SJCRH30 (cell line): ENCODE data around the gene CLIP3. TPM values are rescaled to one million over a fixed set of nuclear protein-coding genes. Genes with fewer than 3 reads are reported as not detected.

Source experiments
- DNase-seq, 2 experiments: peaks; one replicate each; pipeline ENCODE4 v3.0.0-alpha.2; 2015 to 2020
- H3K27ac ChIP-seq: fragments of 250-450 bp; sonication (Bioruptor Pico); 2 replicates; pipeline ENCODE4 v1.5.1; 2020; ENCODE audit warnings: mild to moderate bottlenecking, moderate library complexity
- H3K27me3 ChIP-seq: fragments of 250-450 bp; sonication (Bioruptor Pico); 2 replicates; pipeline ENCODE4 v1.5.1; 2020; ENCODE audit warnings: mild to moderate bottlenecking, moderate library complexity
- H3K36me3 ChIP-seq: fragments of 250-450 bp; sonication (Bioruptor Pico); 2 replicates; pipeline ENCODE4 v1.5.1; 2020; ENCODE audit warnings: mild to moderate bottlenecking, moderate library complexity
- H3K4me1 ChIP-seq: fragments of 250-450 bp; sonication (Bioruptor Pico); 2 replicates; pipeline ENCODE4 v1.5.1; 2020; ENCODE audit warnings: mild to moderate bottlenecking, moderate library complexity
- H3K4me3 ChIP-seq: fragments of 250-450 bp; sonication (Bioruptor Pico); 2 replicates; pipeline ENCODE4 v1.5.1; 2020; ENCODE audit warnings: mild to moderate bottlenecking, moderate library complexity
- H3K9me3 ChIP-seq: fragments of 250-450 bp; sonication (Bioruptor Pico); replicated peaks from 2 replicates; pipeline ENCODE4 v1.5.1; 2020; ENCODE audit warnings: mild to moderate bottlenecking, moderate library complexity
- total RNA-seq: library from RNA; depleted of rRNA; stranded (reverse); fragments of >200 nt; shearing (Covaris generic); gene quantifications from 2 replicates; pipeline ENCODE4 v1.2.3, GENCODE V29; 2014

The CLIP3 gene
- total RNA-seq, 1 experiment from 2014 or later = 1.6 TPM

- no peak for DNase-seq
- Histone ChIP-seq H3K9me3 (no peaks in the 10 kb centered on the region), H3K27me3 (no peaks in the 10 kb centered on the region), H3K27ac (no peak overlapping the region), H3K4me1 (no peaks in the 10 kb centered on the region), H3K4me3 (no peak overlapping the region), H3K36me3 (no peaks in the 10 kb centered on the region)
These were observed 25.7 kb downstream of the CLIP3 start for GRCh38 chr19:36006955-36007354.

DNA sequence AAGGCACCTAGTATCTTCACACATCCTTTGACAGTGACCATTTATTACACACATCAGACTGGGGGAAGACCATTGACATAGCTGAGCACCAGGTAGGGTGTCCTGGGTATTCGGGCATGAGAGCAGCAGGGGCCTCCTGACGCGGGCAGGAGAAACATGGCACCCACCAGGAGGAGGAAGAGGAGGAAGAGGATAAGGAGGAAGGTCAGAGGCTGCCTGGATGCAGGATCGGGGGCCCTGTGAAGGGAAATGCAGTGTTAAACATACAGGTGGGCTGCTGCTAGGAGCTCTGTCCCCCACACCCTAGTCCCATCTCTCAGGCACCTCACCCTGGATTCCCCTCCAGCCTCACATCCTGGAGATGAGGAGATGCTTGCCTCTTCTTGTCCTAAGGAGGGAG, 29.4 kb downstream of the CLIP3 start:
- Histone ChIP-seq H3K9me3 (no peaks in the 10 kb centered on the region), H3K27me3 (no peaks in the 10 kb centered on the region), H3K27ac (no peak overlapping the region), H3K36me3 (peaks cover 1% of the 10 kb centered on the region; the same call in 1 of the 2 replicates), H3K4me3 (no peak overlapping the region), H3K4me1 (no peaks in the 10 kb centered on the region)
- no peak for DNase-seq

DNA sequence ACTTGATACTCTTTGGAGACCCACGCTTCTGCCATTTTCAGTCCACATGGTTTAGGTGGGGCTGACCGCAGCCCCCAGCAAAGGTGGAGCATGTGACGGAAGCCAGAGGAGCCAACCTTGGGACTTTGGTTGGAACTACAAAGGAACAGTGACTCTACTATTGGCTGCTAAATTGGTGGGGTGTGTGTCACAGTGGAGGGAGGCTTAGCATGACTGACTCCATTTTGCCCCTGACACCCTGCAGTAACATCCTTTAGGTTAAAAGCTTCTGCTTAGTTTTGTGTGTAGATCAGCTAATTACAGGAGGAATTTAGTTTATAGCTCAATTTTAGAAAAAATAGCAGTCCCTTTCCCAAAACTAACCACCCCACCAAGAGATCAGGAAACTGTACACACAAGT, 31.1 kb downstream of the CLIP3 start:
- H3K4me3 ChIP-seq = no peak overlapping the region
- no peaks in the 10 kb centered on the region for H3K27me3 ChIP-seq
- no peaks in the 10 kb centered on the region for H3K4me1 ChIP-seq
- no peak for DNase-seq
- peaks cover 5% of the 10 kb centered on the region; the same call in 1 of the 2 replicates for H3K36me3 ChIP-seq
- H3K9me3 ChIP-seq = no peaks in the 10 kb centered on the region
- H3K27ac ChIP-seq = no peak overlapping the region

GRCh38 chr19:35996777-35997176, 35.9 kb downstream of the CLIP3 start:
- H3K9me3 ChIP-seq = no peaks in the 10 kb centered on the region
- peaks cover 5% of the 10 kb centered on the region; the same call in 1 of the 2 replicates for H3K36me3 ChIP-seq

GRCh38 chr19:35995048-35995993, 37.4 kb downstream of the CLIP3 start, which contains the start of gene SDHAF1:
TSS of gene SDHAF1 (plus strand) at chr19:35995188. CDS start at chr19:35995275, 87 bp downstream.
- Histone ChIP-seq H3K27ac (peak within 1 kb of the TSS; percentile 58), H3K36me3 (peaks cover 5% of the 10 kb centered on the region; the same call in 1 of the 2 replicates)
- peak; percentile 95 to 96 for DNase-seq

More at GRCh38 chr19:35996777-35997176, 35.9 kb downstream of the CLIP3 start:
- Histone ChIP-seq H3K4me1 (peaks cover 3% of the 10 kb centered on the region; the same call in 1 of the 2 replicates), H3K27ac (no peak overlapping the region), H3K27me3 (no peaks in the 10 kb centered on the region), H3K4me3 (no peak overlapping the region)
- DNase-seq = no peak

DNA sequence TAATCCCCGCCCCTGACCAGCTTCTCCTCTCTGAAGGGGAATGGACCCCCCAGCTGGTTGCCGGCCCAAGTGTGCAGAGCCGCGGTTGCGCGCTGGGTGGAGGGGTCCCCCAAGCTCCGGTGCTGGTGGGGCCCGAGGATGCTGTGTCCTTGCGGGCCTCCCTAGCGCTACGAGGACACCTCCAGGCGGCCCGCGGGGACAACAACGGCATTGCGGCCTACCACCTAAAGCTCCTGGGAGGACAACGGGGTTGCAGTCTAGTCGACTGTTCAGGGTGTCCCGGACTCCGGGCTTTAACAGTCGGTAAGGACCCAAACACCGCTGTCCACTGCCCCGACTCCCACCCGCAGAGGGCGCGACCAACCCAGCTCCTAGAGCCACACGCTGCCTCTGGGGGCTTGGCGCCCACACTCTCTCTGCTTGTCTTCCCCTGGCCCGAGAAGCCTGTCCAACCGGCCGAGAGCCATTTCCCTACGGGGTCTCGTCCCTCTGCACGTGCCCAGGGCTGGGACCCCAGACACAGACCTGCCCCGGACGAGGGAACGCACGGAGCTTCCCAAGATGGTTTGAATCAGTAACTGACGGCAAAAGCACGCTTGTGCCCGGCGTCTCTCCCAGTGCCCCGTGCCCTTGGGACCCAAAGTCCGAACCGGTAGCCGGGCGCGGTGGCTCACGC, 38.6 kb downstream of the CLIP3 start:
- H3K4me1 ChIP-seq = peaks cover 3% of the 10 kb centered on the region; the same call in 1 of the 2 replicates
- no peak overlapping the region for H3K27ac ChIP-seq
- DNase-seq = no peak
- H3K36me3 ChIP-seq = peaks cover 5% of the 10 kb centered on the region; the same call in 1 of the 2 replicates
- no peaks in the 10 kb centered on the region for H3K9me3 ChIP-seq
- no peaks in the 10 kb centered on the region for H3K27me3 ChIP-seq
- no peak overlapping the region for H3K4me3 ChIP-seq

More at GRCh38 chr19:35995048-35995993, 37.4 kb downstream of the CLIP3 start, which contains the start of gene SDHAF1:
- H3K4me3 ChIP-seq = peak within 1 kb of the TSS; percentile 80
- no peaks in the 10 kb centered on the region for H3K9me3 ChIP-seq
- H3K4me1 ChIP-seq = peaks cover 3% of the 10 kb centered on the region; the same call in 1 of the 2 replicates
- no peaks in the 10 kb centered on the region for H3K27me3 ChIP-seq

- DNase-seq = no peak
These were observed 39.5 kb downstream of the CLIP3 start for GRCh38 chr19:35992907-35993765.

GRCh38 chr19:35991731-35992450, 40.8 kb downstream of the CLIP3 start:
- Histone ChIP-seq H3K4me1 (peaks cover 3% of the 10 kb centered on the region; the same call in 1 of the 2 replicates), H3K9me3 (0 out of 2 replicates have a peak, but pooled peaks cover 2% of the 10 kb centered on the region), H3K27me3 (no peaks in the 10 kb centered on the region), H3K36me3 (no peaks in the 10 kb centered on the region; the same call in 1 of the 2 replicates), H3K27ac (no peak overlapping the region), H3K4me3 (no peak overlapping the region)
- DNase-seq = peak in 1 of 2 experiments; percentile 27

More at GRCh38 chr19:35992907-35993765, 39.5 kb downstream of the CLIP3 start:
- no peaks in the 10 kb centered on the region for H3K27me3 ChIP-seq
- H3K36me3 ChIP-seq = peaks cover 3% of the 10 kb centered on the region; the same call in 1 of the 2 replicates
- no peak overlapping the region for H3K27ac ChIP-seq
- H3K4me3 ChIP-seq = no peak overlapping the region
- H3K4me1 ChIP-seq = peaks cover 3% of the 10 kb centered on the region; the same call in 1 of the 2 replicates
- H3K9me3 ChIP-seq = 0 out of 2 replicates have a peak, but pooled peaks cover 2% of the 10 kb centered on the region

- no peak for DNase-seq
- H3K4me3 ChIP-seq = no peak overlapping the region
- no peaks in the 10 kb centered on the region for H3K36me3 ChIP-seq
- H3K4me1 ChIP-seq = peaks cover 2% of the 10 kb centered on the region; the same call in 1 of the 2 replicates
- H3K9me3 ChIP-seq = 0 out of 2 replicates have a peak, but pooled peaks cover 2% of the 10 kb centered on the region
- no peak overlapping the region for H3K27ac ChIP-seq
- peaks cover 4% of the 10 kb centered on the region; the same call in 1 of the 2 replicates for H3K27me3 ChIP-seq
These were observed 41.6 kb downstream of the CLIP3 start for GRCh38 chr19:35990771-35991730.

DNA sequence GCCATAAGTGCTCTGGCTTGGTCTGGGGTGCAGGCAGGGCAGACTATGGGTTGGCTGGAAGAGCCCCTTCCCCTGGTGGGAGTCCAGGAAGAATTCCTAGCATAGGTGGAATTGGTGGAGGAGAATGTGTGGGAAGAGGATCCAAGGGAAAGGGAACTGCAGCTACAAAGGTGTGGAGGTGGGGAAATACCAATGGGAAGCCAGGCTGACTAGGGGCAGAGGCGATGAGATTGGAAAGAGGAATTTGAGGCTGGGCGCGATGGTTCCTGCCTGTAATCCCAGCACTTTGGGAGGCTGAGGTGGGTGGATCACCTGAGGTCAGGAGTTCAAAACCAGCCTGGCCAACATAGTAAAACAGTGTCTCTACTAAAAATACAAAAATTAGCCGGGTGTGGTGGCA, 42.5 kb downstream of the CLIP3 start:
- H3K36me3 ChIP-seq = no peaks in the 10 kb centered on the region
- H3K9me3 ChIP-seq = 0 out of 2 replicates have a peak, but pooled peaks cover 2% of the 10 kb centered on the region
- H3K27ac ChIP-seq = no peak overlapping the region
- H3K4me1 ChIP-seq = no peaks in the 10 kb centered on the region
- peaks cover 4% of the 10 kb centered on the region; the same call in 1 of the 2 replicates for H3K27me3 ChIP-seq
- no peak overlapping the region for H3K4me3 ChIP-seq
- no peak for DNase-seq

DNA sequence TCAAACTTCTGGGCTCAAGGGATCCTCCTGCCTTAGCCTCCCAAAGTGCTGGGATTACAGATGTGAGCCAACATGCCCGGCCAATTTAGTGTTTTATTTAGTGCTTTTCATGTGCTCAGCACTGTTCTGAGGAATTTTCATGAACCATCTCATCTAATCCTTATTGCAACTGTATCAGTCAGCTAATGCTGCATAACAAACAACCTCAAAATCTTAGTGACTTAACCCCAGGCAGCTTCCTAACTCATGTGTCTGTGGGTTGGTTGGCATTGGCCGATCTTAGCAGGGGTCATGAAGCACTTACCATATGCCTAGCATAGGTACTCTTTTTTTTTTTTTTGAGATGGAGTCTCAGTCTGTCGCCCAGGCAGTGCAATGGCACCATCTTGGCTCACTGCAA, 43.8 kb downstream of the CLIP3 start:
- no peaks in the 10 kb centered on the region for H3K4me1 ChIP-seq
- peaks cover 4% of the 10 kb centered on the region; the same call in 1 of the 2 replicates for H3K27me3 ChIP-seq
- 0 out of 2 replicates have a peak, but pooled peaks cover 2% of the 10 kb centered on the region for H3K9me3 ChIP-seq
- no peaks in the 10 kb centered on the region for H3K36me3 ChIP-seq
- no peak overlapping the region for H3K4me3 ChIP-seq
- H3K27ac ChIP-seq = no peak overlapping the region
- DNase-seq = no peak

GRCh38 chr19:35987571-35987896, 45.1 kb downstream of the CLIP3 start:
- H3K27me3 ChIP-seq = peaks cover 4% of the 10 kb centered on the region; the same call in 1 of the 2 replicates

More at GRCh38 chr19:35987571-35987896, 45.1 kb downstream of the CLIP3 start:
- no peaks in the 10 kb centered on the region for H3K36me3 ChIP-seq
- H3K27ac ChIP-seq = no peak overlapping the region
- no peak overlapping the region for H3K4me3 ChIP-seq
- H3K9me3 ChIP-seq = 0 out of 2 replicates have a peak, but pooled peaks cover 2% of the 10 kb centered on the region
- DNase-seq = no peak
- no peaks in the 10 kb centered on the region for H3K4me1 ChIP-seq
